HG03460 (cell line): ENCODE measurements around the gene SYT14.
"Not testable (repeated sequence)": the region's sequence is repeated elsewhere in the genome, so short reads cannot be mapped to it uniquely, and the experiment has no call there.

Experiments used
- ATAC-seq: cut with Tn5 transposase; IDR thresholded peaks from one replicate; pipeline ENCODE4 v1.9.1; 2021; ENCODE audit not compliant: unreplicated experiment

SYT14 gene

DNA sequence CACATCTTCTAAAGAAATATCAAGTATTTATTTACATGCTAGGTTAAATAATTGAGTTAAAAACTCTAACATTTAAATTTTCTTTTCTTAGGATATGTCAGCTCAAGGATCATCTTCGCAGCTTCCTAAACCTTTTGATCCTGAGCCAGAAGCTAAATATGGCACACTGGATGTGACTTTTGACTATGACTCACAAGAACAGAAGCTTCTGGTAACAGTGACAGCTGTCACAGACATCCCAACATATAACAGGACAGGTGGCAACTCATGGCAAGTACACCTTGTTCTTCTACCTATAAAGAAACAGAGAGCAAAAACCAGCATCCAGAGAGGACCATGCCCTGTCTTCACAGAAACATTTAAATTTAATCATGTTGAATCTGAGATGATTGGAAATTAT lies 161.9 kb downstream of the SYT14 start:
- no peak for ATAC-seq

DNA sequence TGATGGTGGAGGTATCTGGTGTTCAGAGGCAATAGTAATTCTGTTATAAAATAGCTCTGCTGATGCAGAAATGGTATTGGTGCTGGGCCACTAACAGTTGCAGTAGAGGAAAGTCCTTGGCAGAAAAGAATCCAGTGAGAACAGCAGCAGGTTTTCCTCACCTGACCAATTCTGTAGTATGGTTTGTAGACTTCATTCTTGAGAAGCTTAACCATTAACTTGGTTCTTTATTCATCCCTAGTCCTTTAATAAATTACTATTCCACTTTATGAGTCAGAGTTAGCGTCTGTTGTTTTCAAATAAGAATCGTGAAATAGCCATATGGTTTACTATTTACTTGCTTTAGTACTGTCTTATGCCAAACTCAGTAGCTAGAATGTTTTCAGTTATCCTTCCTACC lies 166.1 kb downstream of the SYT14 start:
- no peak for ATAC-seq

DNA sequence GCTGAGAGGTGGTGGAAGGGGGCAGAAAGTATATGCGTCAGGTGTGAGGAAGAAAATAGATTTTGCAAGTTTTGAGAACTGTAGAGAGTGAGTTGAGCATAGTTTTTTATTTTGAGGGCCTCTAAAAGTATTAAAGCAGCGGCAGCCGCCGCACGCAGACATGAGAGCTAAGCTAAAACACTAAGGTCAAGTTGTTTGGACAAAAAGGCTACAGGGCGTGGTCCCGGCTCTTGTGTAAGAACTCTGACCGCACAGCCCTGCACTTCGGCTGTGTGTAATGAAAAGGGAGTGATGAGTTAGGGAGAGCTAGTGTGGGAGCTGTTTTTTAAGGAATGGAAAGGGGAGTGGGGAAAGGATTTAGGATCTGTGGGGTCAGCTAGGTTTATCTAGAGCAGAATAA lies 174.9 kb downstream of the SYT14 start:
- not testable (repeated sequence) for ATAC-seq

DNA sequence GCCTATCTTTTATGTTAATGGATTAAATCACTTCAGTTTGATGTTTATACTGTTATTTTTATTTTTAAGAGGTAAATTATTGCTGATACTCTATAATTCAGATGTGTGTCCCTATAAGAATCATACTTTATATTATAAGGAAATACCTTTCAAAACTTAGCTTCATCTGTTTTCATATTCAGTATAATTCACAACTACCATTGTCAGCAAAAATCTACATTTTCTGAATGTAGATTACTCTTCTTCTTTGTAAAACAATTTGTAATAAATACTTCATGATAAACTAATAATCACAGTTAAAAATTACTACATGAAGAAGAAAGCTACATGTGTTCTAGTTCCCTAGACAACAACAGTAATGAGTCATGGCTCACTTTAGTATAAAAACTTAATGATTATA lies 179.2 kb downstream of the SYT14 start:
- ATAC-seq: no peak

DNA sequence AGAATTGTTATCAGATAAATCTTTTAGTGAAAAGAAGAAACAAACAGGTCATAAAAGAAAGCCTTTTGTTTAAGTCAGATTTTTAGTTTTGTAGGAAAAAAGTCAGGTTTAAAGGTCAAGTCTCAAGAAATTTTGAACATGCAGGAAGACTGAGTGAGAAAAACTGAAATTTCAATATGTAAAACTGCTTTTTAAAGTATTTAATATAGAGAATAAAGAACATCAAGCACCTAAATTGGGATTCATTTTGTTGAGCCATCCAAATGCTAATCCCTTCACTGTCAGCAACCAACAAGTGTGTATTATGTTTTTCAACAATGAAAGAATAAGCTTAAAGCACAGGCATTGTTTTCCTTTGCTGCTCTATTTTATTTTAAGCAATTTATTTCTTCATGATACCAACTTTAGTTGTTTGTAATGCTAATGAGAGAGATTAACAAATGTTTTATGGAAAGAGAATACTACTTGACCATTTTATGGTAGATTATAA lies 179.7 kb downstream of the SYT14 start:
- ATAC-seq: no peak

DNA sequence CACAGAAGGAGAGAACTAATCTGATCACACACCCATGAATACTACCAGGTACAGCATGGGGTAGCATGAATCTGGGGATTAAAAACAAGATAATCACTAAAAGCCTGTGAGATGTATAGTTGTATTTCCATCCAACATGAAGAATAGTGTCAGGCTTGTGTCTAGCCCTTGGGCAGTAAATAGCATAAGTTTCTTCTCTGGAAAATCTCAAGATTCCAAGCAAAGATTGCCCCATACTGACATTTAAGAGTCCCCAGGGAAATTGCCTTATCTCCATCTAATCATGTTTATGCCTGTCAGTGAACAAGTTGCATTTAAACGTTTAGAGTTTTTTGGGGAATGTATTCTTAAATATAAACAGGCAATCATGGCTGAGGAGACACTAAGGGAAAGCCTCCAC lies 185.4 kb downstream of the SYT14 start:
- ATAC-seq: no peak

DNA sequence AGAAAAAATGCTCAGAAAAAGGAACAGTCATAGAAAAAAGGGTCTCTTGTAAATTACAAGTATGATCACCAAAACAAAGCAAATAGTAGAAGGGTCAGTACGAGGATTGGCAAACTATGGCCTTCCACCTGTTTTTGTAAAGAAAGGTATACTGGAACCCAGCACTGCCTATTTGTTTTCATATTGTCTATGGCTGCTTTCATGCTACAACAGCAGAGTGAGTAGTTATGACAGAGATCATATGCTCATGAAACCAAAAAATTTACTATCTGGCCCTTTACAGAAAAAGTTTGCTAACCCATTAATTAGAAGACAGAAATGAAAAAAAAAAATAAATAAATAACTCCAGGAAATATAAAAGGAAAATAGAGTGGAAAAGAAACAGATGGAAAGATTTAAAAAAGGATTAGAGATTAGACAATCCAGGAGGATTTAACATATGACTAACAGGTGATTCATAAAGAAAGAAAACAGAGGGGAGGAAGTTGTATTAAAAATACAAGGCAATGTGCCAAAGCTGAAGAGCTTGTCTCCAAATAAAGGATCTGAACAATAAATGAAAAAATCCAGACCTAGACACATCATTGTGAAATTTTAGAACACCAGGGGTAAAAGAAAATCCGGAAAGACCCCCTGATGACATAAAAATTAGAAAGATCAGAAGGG lies 186.0 kb downstream of the SYT14 start:
- ATAC-seq: no peak

DNA sequence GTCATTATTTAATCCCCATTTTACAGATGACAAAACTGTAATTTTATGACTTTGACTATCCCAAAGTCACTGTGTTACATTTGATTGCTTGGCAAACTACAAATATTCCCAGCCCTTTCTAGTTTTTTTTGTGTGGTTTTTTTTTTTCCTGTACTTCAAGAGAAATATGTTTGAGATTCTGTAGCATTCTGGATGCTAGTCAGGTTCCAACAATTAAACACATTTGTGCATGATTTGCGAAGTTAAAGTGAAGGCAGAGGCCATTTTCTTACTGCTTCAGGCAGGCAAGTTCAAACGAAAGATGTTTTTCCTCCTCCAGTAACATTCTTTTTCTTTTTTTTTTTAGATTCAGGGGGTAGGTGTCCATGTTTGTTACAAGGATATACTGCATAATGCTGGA lies 186.7 kb downstream of the SYT14 start:
- ATAC-seq: no peak

DNA sequence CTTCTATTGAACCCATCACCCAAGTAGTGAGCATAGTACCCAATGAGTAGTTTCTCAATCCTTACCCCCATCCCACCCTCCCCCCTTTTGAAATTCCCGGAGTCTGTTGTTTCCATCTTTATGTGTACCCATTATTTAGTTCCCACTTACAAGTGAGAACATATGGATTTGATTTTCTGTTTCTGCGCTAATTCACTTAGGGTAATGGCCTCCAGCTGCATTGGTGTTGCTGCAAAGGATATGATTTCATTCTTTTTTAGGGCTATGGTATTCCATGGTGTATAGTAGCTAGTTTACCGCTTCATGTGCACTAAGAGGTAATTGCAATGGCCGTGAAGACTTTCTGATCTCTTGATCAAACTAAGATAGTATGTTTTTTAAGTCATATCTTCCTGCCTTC lies 187.1 kb downstream of the SYT14 start:
- no peak for ATAC-seq

DNA sequence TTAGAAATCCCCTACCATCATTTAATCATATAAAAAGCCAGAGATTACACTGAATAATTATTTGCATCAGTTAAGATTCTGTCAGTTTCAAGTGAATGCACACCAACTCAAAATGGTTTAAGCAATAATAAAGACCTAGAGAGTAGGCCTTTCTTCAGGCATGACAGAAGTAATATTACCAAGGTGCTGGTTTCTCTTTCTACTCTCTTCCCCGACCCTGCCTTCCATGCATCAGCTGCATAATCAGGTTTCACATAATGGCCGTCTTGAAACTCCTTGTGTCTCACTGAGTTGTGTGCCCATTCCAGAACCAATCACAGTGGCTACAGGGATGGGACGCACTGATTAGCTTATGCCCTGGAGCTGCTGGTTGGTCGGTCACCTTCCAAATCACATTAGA lies 191.1 kb downstream of the SYT14 start:
- ATAC-seq: no peak

DNA sequence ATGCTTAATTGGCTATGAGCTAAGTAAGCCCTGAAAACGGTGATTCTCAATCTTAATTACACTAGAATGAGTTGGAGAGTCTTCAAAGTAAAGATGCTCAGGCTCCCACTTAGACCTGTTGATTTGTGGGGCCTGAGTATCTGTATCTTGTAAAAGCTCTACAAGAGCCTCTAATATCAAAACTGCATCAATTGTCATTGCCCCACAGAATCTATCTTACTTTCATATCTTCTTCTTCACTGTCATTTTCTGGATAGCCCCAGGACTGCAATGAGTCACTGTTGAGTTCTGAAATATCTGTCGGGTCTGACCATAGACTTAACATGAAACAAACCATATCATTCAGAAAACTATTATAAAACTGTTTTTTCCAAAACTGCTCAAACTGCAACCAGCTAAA lies 191.7 kb downstream of the SYT14 start:
- ATAC-seq: no peak

DNA sequence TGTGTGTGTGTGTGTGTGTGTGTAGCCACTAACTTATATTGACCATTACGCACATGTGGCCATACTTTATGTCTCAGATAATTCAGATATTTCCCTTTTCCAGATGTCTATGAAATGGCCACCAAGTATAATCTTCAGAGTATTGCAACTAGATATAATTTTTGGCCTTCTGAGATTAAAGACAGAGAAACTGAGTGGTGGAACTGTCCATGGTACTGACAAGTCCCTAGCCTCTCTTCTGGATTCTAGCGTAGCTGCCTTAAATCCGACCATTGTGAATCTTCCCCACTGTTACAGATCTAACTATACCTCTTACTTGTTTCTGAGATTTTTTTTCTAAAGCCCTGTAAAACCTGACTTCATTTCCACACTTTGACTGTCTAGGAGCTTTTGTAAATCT lies 194.6 kb downstream of the SYT14 start:
- ATAC-seq: no peak

DNA sequence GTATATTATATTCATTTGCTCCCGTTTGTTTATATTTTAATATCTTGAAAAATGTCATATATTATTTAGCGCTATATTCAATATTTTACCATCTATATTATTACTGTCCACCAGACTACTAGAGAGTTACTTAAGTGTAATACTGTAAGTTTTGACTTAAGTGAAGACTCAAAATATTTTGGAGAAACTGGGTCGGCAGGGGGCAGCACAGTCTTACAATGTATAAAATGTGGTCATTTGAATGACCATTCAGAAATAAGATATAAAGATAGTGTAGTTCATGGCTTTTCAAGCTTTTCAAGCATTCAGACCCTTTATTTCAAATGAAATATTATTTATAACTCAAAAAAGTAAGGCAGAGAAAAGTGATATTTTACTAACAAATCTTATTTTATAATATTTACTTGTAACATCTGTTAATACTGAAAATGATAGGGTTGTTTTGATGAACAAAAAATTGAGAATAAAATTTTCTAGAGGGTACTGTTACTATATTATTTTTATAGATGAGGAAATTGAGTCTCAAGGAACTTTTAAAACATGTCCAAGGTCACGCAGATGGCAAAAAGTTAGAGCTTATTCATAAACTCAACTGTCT lies 205.5 kb downstream of the SYT14 start:
- no peak for ATAC-seq

DNA sequence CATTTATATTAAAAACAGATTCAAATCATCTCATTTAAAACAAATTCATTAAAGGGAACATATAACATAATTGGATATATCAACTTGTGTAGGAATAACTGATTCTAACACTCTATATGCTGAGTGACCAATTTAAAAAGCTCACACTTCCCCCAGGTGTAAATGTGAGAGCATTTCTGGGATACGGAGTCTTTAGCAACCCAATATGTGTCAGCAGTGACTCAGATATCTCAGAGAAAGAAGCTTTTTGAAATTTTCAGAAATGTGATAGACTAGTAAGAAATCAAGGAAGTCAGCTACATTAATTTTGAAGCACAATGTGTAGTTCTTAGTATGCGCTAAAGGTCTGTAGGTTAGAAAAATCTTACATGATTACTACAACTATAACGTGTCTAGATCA lies 206.7 kb downstream of the SYT14 start:
- ATAC-seq: no peak

DNA sequence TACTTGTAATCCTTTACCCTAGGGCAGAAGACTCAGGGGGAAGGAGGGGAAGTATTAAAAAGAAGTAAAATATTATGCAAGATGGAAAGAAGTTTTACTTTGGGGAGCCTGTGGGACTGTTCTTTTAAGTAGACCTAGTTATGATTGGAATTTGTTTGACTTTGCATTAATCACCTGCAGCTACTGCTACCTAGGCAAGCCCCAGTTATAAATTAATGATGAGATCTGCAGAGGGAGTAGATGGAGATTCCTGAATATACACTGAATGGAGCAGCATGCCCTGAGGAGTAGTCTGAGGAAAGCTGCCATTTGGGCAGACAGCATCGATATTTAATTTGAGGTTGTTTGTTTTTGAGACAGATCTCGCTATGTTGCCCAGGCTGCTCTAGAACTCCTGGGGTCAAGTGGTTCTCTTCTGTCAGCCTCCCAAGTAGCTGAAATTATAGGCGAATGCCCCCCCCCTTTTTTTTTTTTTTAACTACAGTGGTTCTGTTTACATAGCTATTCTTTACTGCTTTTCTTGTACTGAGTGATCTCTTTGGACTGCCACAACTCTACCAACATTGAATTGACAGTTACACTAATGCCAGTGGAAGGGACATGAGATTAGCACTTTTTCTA lies 213.1 kb downstream of the SYT14 start:
- no peak for ATAC-seq

DNA sequence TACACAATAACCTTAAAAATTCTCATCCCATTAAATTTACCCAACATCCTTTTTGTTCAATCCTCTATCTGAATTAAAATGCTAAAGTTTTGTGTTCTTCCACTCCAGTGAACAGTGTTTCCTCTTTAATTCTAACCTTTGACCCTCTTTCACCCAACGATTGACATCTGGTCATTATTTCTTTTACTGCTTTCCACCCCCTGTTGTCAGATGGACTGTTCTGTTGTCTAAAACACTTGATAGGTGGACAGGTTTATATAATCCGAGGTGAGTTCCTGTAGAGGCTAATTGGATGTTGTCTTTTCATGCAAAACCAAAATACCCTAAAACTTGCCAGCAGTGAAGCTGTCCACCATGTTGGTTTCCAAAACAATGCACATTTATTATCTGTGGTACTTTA lies 221.2 kb downstream of the SYT14 start:
- ATAC-seq: no peak

DNA sequence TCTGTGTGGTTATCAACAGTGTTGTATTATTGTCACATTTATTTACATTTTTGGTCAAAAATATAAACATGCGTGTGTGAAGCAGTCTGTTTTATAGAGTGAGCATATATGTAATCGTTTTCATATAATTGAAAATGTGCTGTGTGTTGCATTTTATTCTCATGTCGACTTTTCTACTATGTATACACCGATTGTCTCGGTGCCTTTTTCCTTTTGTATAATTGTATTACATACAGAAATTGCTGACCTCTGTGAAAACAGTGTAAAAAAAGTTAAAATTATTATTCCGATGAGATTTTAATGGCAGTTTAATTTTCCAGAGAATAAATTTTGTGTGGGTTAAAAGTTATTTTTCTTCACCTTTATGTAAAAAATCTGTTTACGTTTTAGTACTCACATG lies 232.2 kb downstream of the SYT14 start:
- no peak for ATAC-seq

DNA sequence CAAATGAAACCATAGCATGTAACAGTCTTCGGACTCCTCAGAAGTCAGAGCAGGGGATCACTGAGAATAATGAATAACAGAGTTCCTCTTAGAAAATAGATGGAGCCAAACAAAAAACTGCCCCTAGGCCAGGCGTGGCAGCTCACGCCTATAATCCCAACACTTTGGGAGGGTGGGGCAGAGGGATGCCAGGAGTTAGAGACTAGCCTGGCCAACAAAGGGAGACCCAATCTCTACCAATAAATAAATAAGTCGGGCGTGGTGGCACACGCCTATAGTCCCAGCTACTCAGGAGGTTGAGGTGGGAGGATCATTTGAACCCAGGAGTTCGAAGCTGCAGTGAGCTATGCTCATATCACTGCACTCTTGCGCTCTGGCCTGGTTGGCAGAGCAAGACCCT lies 236.1 kb downstream of the SYT14 start:
- ATAC-seq: no peak

DNA sequence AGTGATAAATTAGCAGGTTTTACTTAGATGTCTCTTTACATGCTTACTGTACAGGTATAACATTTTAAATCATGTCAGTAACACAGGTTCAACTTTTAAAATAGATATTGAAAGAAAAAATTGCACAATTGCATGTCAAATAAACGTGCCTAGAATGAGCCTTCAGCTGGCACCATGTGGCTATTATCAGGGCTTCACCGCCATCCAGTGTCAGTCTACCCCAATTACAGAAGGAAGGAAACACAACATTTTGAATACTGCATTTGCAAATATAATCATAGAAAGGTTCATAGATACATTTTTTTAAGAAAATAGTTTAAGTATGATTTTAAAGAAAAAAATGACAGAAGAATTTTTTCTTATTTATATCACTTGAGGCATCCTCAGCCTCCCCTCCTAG lies 247.0 kb downstream of the SYT14 start:
- ATAC-seq: no peak

DNA sequence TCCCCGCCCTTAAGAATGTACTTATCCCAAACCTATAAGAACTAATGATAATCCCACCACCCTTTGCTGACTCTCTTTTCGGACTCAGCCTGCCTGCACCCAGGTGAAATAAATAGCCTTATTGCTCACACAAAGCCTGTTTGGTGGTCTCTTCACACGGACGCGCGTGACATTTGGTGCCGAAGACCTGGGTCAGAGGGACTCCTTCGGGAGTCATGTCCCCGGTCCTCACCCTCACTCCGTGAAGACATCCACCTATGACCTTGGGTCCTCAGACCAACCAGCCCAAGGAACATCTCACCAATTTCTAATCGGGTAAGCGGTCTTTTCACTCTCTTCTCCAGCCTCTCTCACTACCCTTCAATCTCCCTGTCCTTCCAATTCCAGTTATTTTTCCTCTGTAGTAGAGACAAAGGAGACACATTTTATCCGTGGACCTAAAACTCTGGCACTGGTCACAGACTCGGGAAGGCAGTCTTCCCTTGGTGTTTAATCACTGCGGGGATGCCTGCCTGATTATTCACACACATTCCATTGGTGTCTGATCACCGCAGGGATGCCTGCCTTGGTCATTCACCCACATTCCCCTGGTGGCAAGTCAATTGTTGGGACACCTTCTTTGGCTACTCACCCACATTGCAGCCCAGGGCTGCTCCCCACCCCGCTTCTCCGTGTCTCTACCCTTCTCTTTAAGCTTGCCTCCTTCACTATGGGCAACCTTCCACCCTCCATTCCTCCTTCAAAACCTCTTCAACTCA lies 250.0 kb downstream of the SYT14 start:
- not testable (repeated sequence) for ATAC-seq

DNA sequence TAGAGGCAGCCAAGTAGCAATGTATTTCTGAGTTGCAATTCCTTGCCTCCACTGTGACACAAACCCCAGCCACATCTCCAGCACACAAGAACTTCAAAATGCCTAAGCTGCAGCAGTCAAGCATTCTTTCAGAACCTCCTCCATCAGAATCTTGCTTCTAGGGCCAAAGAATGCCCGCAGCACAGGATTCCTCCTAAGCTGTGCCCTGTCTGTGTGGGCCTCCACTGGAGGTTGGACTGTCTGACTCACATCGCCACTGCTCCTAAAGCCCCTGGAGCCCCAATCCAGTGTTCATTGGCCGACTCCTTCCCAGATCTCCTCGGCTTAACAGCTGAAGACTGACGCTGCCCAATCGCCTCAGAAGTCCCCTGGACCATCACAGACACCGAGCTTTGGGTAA lies 251.4 kb downstream of the SYT14 start:
- ATAC-seq: no peak

DNA sequence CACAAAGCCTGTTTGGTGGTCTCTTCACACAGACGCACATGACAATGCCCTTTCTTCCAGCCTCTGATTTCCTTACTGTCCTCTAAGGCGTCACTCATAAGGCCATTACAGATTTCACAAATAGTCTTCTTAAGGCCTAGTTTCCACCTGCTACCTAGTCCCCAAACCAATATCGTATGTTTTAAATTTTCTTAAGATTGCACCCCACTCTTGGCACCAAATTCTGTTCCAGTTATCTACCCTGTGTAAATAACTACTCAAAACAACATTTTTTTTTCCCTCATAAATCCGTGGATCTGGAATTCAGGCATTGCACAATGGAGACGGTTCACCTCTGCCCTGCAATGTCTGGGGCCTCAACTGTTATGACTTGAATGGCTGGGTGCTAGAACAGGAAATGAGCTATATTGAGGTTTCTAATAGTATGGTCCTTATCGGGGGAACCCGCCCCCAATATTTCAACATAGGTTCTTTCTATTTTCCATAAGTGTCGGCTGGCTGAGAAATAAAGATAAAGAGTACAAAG lies 257.7 kb downstream of the SYT14 start:
- no peak for ATAC-seq
